D721Med (cell line): ENCODE results near the gene FARS2.

ENCODE experiments used
- DNase-seq: peaks from one replicate; pipeline ENCODE4 v3.0.0; 2011; ENCODE audit warnings: low spot score; ENCODE audit not compliant: insufficient read length
- FAIRE-seq: peaks from 2 replicates; lab custom pipeline; 2011; peaks lifted over from hg19 to GRCh38; lab: Jason Lieb, UNC
- TF ChIP-seq, protein P1 (sequence below): IDR thresholded peaks from 2 replicates; pipeline ENCODE4 v1.5.1; 2012; ENCODE audit warnings: mild to moderate bottlenecking, control low read depth; ENCODE audit not compliant: insufficient read depth; ENCODE audit errors: missing control alignments

FARS2 gene

DNA sequence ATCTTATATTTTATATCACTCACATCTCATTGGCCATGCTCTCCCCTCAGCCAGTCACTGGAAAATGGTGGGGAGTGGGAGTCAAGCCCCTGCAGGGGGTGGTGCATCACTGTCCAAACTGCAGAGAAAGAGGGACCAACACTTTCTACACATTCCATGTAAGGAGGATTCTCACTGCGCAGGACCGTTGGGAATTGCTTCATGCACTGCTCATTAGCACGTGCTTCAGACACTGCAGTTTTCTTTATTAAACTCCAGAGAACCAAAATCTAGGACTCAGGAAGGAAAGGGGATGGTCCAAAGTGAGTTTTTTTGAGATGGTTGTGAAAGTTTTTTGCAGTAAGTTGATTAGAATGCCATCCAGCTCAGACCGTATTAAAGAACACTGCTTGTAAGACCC, 269.8 kb downstream of the FARS2 start:
- FAIRE-seq: no peak
- no peak for DNase-seq
- TF ChIP-seq, protein P1, sequence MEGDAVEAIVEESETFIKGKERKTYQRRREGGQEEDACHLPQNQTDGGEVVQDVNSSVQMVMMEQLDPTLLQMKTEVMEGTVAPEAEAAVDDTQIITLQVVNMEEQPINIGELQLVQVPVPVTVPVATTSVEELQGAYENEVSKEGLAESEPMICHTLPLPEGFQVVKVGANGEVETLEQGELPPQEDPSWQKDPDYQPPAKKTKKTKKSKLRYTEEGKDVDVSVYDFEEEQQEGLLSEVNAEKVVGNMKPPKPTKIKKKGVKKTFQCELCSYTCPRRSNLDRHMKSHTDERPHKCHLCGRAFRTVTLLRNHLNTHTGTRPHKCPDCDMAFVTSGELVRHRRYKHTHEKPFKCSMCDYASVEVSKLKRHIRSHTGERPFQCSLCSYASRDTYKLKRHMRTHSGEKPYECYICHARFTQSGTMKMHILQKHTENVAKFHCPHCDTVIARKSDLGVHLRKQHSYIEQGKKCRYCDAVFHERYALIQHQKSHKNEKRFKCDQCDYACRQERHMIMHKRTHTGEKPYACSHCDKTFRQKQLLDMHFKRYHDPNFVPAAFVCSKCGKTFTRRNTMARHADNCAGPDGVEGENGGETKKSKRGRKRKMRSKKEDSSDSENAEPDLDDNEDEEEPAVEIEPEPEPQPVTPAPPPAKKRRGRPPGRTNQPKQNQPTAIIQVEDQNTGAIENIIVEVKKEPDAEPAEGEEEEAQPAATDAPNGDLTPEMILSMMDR: no peak

GRCh38 chr6:5531853-5532375, 270.6 kb downstream of the FARS2 start:
- DNase-seq: no peak
- no peak for FAIRE-seq
- TF ChIP-seq, protein P1: no peak

DNA sequence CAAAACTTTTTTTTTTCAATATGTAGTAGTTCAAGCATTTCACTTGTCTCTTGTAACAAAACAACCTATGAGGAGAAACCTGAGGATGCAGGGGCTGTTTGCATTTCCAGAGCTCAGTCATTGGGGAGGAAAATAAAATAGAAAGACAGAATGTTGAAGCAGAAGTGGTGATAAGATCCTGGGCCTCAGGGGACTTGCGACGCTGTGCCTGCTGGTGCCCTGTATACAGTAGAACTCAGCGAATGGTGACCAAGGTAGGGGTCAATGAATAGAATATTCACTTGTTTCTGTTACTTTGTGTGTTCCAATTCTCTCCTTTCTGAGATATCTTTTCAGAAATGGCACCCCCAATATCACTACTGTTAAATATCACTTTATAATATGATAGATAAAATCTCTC, 271.6 kb downstream of the FARS2 start:
- DNase-seq: no peak
- TF ChIP-seq, protein P1: no peak
- FAIRE-seq: no peak

DNA sequence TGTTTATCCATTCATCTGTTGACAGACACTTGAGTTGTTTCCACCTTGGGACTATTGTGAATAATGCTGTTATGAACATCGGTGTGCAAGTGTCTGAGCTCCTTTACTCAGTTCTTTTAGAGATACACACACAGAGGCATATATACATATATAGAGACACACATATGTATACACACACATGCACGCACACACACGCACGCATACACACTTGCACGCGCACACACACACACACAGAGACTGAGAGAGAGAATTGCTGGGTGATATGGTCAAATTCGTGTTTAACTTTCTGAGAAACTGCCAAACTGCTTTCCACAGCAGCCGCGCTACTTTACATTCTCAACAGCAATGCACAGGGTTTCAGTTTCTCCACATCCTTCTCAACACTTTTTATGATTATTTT, 273.3 kb downstream of the FARS2 start:
- TF ChIP-seq, protein P1: no peak
- DNase-seq: no peak
- FAIRE-seq: no peak

- TF ChIP-seq, protein P1: no peak
- DNase-seq (no peak), FAIRE-seq (no peak)
Measured at GRCh38 chr6:5536644-5537043, 275.3 kb downstream of the FARS2 start.

GRCh38 chr6:5537132-5537531, 275.8 kb downstream of the FARS2 start:
- TF ChIP-seq, protein P1: no peak
- DNase-seq: no peak
- no peak for FAIRE-seq

- TF ChIP-seq, protein P1: no peak
- no peak for DNase-seq
- FAIRE-seq: no peak
Measured at GRCh38 chr6:5537967-5538366, 276.7 kb downstream of the FARS2 start.
